Neural progenitor cell (in vitro differentiated cells): ENCODE measurements around the gene NARF. TPM values are rescaled to one million over a fixed set of nuclear protein-coding genes. Genes with fewer than 3 reads are reported as not detected.
"Not testable (repeated sequence)": the region's sequence is repeated elsewhere in the genome, so short reads cannot be mapped to it uniquely, and the experiment has no call there.

Source experiments
- DNase-seq: peaks from one replicate; pipeline ENCODE4 v3.0.0-alpha.2; 2016; ENCODE audit warnings: low spot score
- H2AFZ ChIP-seq: fragments of 200-600 bp; sonication (generic); replicated peaks from 2 replicates; pipeline ENCODE4 v1.6.1; 2016; ENCODE audit warnings: antibody characterized with exemption
- H3F3A ChIP-seq: fragments of 200-600 bp; sonication (generic); 2 replicates; pipeline ENCODE4 v1.6.1; 2016; ENCODE audit warnings: antibody characterized with exemption, low read depth
- H3K27ac ChIP-seq: fragments of 200-600 bp; sonication (generic); 2 replicates; pipeline ENCODE4 v1.5.1; 2016; ENCODE audit warnings: mild to moderate bottlenecking
- H3K27me3 ChIP-seq: fragments of 200-600 bp; sonication (generic); 2 replicates; pipeline ENCODE4 v1.6.1; 2016; ENCODE audit warnings: mild to moderate bottlenecking, moderate library complexity
- H3K36me3 ChIP-seq: fragments of 200-600 bp; sonication (generic); 2 replicates; pipeline ENCODE4 v1.5.1; 2016
- H3K4me1 ChIP-seq: fragments of 200-600 bp; sonication (generic); 2 replicates; pipeline ENCODE4 v1.6.1; 2016; ENCODE audit warnings: mixed run types
- H3K4me2 ChIP-seq: fragments of 200-600 bp; sonication (generic); 2 replicates; pipeline ENCODE4 v1.6.1; 2016
- H3K4me3 ChIP-seq: fragments of 200-600 bp; sonication (generic); 2 replicates; pipeline ENCODE4 v1.5.1; 2016
- H3K79me2 ChIP-seq: fragments of 200-600 bp; sonication (generic); 2 replicates; pipeline ENCODE4 v1.6.1; 2016; ENCODE audit warnings: low read depth
- H3K9ac ChIP-seq: fragments of 200-600 bp; sonication (generic); 2 replicates; pipeline ENCODE4 v1.6.1; 2016
- H3K9me3 ChIP-seq: fragments of 200-600 bp; sonication (generic); 2 replicates; pipeline ENCODE4 v1.5.1; 2016; ENCODE audit warnings: low read depth
- H4K20me1 ChIP-seq: fragments of 200-600 bp; sonication (generic); 2 replicates; pipeline ENCODE4 v1.6.1; 2016; ENCODE audit warnings: low read depth
- H3K27ac Mint-ChIP-seq: 3 replicates; pipeline ENCODE4 v1.8.0; 2021; ENCODE audit warnings: mixed read lengths
- H3K27me3 Mint-ChIP-seq: 2 replicates; pipeline ENCODE4 v1.8.0; 2022; ENCODE audit warnings: low read depth, mild to moderate bottlenecking, inconsistent platforms, moderate library complexity, mixed read lengths; ENCODE audit not compliant: insufficient read depth
- H3K36me3 Mint-ChIP-seq: 3 replicates; pipeline ENCODE4 v1.8.0; 2021; ENCODE audit warnings: mixed read lengths
- H3K4me1 Mint-ChIP-seq: 3 replicates; pipeline ENCODE4 v1.8.0; 2021; ENCODE audit warnings: mixed read lengths
- H3K4me3 Mint-ChIP-seq: 3 replicates; pipeline ENCODE4 v1.8.0; 2021; ENCODE audit warnings: mild to moderate bottlenecking, moderate library complexity, mixed read lengths
- H3K9me3 Mint-ChIP-seq: 3 replicates; pipeline ENCODE4 v1.8.0; 2020; ENCODE audit warnings: mixed read lengths
- EZH2 ChIP-seq: fragments of 200-600 bp; sonication (generic); IDR thresholded peaks from 2 replicates; pipeline ENCODE4 v1.6.1; 2017; ENCODE audit warnings: antibody characterized with exemption, mild to moderate bottlenecking, moderate library complexity
- EZH2phosphoT487 ChIP-seq: fragments of 200-600 bp; sonication (generic); IDR thresholded peaks from 2 replicates; pipeline ENCODE4 v1.6.1; 2017; ENCODE audit warnings: antibody characterized with exemption
- small RNA-seq: library from RNA; depleted of rRNA; stranded (forward); fragments of <200 nt; gene quantifications from one replicate; pipeline ENCODE3, GENCODE V24; 2015
- total RNA-seq: library from RNA; depleted of rRNA; stranded (reverse); fragments of >200 nt; gene quantifications from 2 replicates; pipeline ENCODE4 v1.2.3, GENCODE V29; 2015; ENCODE audit warnings: low replicate concordance
- TF ChIP-seq, protein P1 (sequence below): fragments of 200-600 bp; sonication (generic); IDR thresholded peaks from 2 replicates; pipeline ENCODE4 v1.5.1; 2017; ENCODE audit warnings: antibody characterized with exemption, mild to moderate bottlenecking

The NARF gene
- total RNA-seq, 1 donor from 2014 or later: 166 TPM

DNA sequence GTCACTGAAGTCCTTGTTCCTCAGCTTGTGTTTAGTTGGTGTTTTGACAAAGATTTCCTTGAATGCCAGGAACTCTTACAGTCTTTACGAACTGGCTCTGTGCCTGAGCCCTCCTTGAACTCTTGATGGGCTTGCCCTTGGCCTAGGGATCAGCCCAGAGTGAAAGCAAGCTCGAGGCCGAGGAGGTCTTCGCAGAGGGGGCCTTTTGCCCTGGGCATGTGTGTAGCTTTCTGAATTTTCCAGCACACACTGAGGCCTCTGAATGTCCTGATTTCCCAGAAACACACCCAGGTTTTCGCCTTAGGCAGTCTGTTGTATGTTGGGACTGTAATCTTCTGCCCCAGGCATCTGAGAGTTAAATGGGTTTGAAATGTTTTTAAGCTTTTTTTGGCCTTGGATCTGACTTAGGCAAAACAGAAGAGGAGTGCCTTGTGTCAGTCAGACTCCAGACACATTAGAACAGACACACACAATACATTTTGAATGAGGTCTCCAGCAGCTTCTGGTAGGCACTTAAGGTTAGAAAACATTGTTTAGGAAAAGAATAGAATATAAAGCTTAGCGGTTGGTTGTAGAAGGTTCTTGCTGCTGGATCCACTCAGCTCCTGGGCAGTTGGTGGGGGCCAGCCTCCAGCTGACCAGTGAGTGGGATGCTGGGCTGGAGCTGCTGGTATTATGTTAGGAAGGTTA is 78.1 kb downstream of the NARF start:
- H3K4me2 ChIP-seq: no peak overlapping the region
- H3K36me3 ChIP-seq: no peaks in the 10 kb centered on the region
- H3K27ac ChIP-seq: no peak overlapping the region
- H3K4me1 ChIP-seq: no peaks in the 10 kb centered on the region
- H3K27me3 ChIP-seq: no peaks in the 10 kb centered on the region
- Mint-ChIP-seq H3K4me3 (peak overlapping the region; percentile 15), H3K27ac (peak overlapping the region; percentile 92), H3K4me1 (peaks cover 26% of the 10 kb centered on the region), H3K36me3 (peaks cover 17% of the 10 kb centered on the region), H3K9me3 (no peaks in the 10 kb centered on the region), H3K27me3 (no peaks in the 10 kb centered on the region)
- peaks cover 100% of the 10 kb centered on the region for H3K79me2 ChIP-seq
- TF ChIP-seq, protein P1, sequence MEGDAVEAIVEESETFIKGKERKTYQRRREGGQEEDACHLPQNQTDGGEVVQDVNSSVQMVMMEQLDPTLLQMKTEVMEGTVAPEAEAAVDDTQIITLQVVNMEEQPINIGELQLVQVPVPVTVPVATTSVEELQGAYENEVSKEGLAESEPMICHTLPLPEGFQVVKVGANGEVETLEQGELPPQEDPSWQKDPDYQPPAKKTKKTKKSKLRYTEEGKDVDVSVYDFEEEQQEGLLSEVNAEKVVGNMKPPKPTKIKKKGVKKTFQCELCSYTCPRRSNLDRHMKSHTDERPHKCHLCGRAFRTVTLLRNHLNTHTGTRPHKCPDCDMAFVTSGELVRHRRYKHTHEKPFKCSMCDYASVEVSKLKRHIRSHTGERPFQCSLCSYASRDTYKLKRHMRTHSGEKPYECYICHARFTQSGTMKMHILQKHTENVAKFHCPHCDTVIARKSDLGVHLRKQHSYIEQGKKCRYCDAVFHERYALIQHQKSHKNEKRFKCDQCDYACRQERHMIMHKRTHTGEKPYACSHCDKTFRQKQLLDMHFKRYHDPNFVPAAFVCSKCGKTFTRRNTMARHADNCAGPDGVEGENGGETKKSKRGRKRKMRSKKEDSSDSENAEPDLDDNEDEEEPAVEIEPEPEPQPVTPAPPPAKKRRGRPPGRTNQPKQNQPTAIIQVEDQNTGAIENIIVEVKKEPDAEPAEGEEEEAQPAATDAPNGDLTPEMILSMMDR: no peak
- TF ChIP-seq EZH2phosphoT487 (no peak), EZH2 (no peak)
- H3K9me3 ChIP-seq: no peaks in the 10 kb centered on the region
- H3K4me3 ChIP-seq: no peak overlapping the region
- H3K9ac ChIP-seq: no peak overlapping the region
- no peak for DNase-seq
- peaks cover 8% of the 10 kb centered on the region for H3F3A ChIP-seq
- peaks cover 99% of the 10 kb centered on the region for H4K20me1 ChIP-seq
- no peak overlapping the region for H2AFZ ChIP-seq

DNA sequence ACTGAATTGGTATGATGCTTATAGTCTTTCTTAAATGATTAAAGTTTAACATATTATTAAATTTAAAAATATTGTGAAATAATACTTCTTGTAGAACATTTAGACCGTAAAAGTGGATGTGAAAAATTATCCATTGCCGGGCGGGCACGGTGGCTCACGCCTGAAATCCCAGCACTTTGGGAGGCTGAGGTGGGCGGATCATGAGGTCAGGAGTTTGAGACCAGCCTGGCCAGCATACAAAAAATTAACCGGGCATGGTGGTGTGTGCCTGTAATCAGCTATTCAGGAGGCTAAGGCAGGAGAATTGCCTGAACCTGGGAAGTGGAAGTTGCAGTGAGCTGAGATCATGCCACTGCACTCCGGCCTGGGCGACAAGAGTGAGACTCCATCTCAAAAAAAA is 78.7 kb downstream of the NARF start:
- H2AFZ ChIP-seq, H3K27me3 Mint-ChIP-seq, H3K36me3 ChIP-seq, H3K4me2 ChIP-seq, H3K4me1 ChIP-seq, H3K27ac ChIP-seq, H3F3A ChIP-seq, H3K9me3 ChIP-seq, H3K4me3 ChIP-seq, H3K9me3 Mint-ChIP-seq, H3K27me3 ChIP-seq, H3K4me3 Mint-ChIP-seq, H3K27ac Mint-ChIP-seq, DNase-seq, H3K9ac ChIP-seq: not testable (repeated sequence)
- Mint-ChIP-seq H3K36me3 (peaks cover 17% of the 10 kb centered on the region), H3K4me1 (peaks cover 26% of the 10 kb centered on the region)
- H3K79me2 ChIP-seq: peaks cover 100% of the 10 kb centered on the region
- peaks cover 99% of the 10 kb centered on the region for H4K20me1 ChIP-seq

DNA sequence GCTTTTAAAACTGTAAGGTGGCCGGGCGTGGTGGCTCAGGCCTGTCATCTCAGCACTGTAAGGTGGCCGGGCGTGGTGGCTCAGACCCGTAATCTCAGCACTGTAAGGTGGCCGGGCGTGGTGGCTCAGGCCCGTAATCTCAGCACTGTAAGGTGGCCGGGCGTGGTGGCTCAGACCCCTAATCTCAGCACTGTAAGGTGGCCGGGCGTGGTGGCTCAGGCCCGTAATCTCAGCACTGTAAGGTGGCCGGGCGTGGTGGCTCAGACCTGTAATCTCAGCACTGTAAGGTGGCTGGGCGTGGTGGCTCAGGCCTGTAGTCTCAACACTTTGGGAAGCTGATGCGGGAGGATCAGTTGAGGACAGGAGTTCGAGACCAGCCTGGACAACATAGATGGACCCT is 80.5 kb downstream of the NARF start:
- not testable (repeated sequence) for DNase-seq, H3K9me3 Mint-ChIP-seq, H3K9ac ChIP-seq, H3K27me3 Mint-ChIP-seq, H3K27ac ChIP-seq, H3F3A ChIP-seq, H3K27ac Mint-ChIP-seq, H3K9me3 ChIP-seq, H3K36me3 ChIP-seq, H3K4me2 ChIP-seq, H3K27me3 ChIP-seq, H3K4me3 ChIP-seq, H3K4me1 ChIP-seq, H2AFZ ChIP-seq, H3K4me3 Mint-ChIP-seq
- Mint-ChIP-seq H3K36me3 (peaks cover 20% of the 10 kb centered on the region), H3K4me1 (peaks cover 26% of the 10 kb centered on the region)
- Histone ChIP-seq H3K79me2 (peaks cover 100% of the 10 kb centered on the region), H4K20me1 (peaks cover 99% of the 10 kb centered on the region)

Small RNA genes within 50 kb of the gene (small RNA-seq; reads per million reads assigned to genes)
- gene RF00019: not detected

Other genes starting within 250 kb of the NARF start
- gene CCDC57, start 245.9 kb upstream of the NARF start, total RNA-seq: 15.0 and 29.8 TPM in 2 replicates
- 21.0 and 82.9 TPM in 2 replicates for gene SLC16A3, start 229.7 kb upstream of the NARF start, total RNA-seq
- 41.5 and 60.7 TPM in 2 replicates for gene CSNK1D, start 185.0 kb upstream of the NARF start, total RNA-seq
- 0.62 TPM in 1 of 2 replicates, not detected in the other for gene CD7, start 141.1 kb upstream of the NARF start, total RNA-seq
- 0.12 TPM in 1 of 2 replicates, not detected in the other for gene SECTM1, start 125.0 kb upstream of the NARF start, total RNA-seq
- gene TEX19, start 99.5 kb upstream of the NARF start, total RNA-seq: 0.19 TPM in 1 of 2 replicates, not detected in the other
- gene UTS2R, start 87.0 kb upstream of the NARF start, total RNA-seq: 0.46 TPM in 1 of 2 replicates, not detected in the other
- 22.3 and 41.8 TPM in 2 replicates for gene HEXD, start 40.4 kb upstream of the NARF start, total RNA-seq
- 26.8 and 34.2 TPM in 2 replicates for gene OGFOD3, start 40.2 kb upstream of the NARF start, total RNA-seq
- gene CYBC1, start 8.0 kb upstream of the NARF start, total RNA-seq: 75.1 and 87.9 TPM in 2 replicates
- gene FOXK2, start 61.0 kb downstream of the NARF start, total RNA-seq: 28.1 and 45.9 TPM in 2 replicates
- 110 and 145 TPM in 2 replicates for gene WDR45B, start 189.7 kb downstream of the NARF start, total RNA-seq
- gene RAB40B, start 240.0 kb downstream of the NARF start, total RNA-seq: 5.6 and 10.3 TPM in 2 replicates